BJ (cell line): ENCODE measurements around the gene DNAH6. TPM values are rescaled to one million over a fixed set of nuclear protein-coding genes. Genes with fewer than 3 reads are reported as not detected.
"Not testable (repeated sequence)": the region's sequence is repeated elsewhere in the genome, so short reads cannot be mapped to it uniquely, and the experiment has no call there.

Experiments
- CTCF ChIA-PET: fragments of 350-600 bp; formaldehyde crosslinking; extraction: SDS; loops from one replicate; lab custom pipeline; 2021; ENCODE audit warnings: antibody characterized with exemption, inconsistent platforms; lab: Yijun Ruan, JAX
- POLR2A ChIA-PET: fragments of 300-600 bp; sonication (Branson Sonifier 250); formaldehyde crosslinking; extraction: SDS; loops from one replicate; lab custom pipeline; 2021; ENCODE audit warnings: antibody characterized with exemption; lab: Charles Lee
- DNase-seq: peaks from one replicate; pipeline ENCODE4 v3.0.0-alpha.2; 2011; ENCODE audit warnings: low read depth
- H3K27me3 ChIP-seq: 2 replicates; pipeline ENCODE4 v1.6.0; 2011; ENCODE audit warnings: low read length; ENCODE audit not compliant: control insufficient read depth, insufficient read depth
- H3K36me3 ChIP-seq: 2 replicates; pipeline ENCODE4 v1.5.1; 2011; ENCODE audit warnings: low read length; ENCODE audit not compliant: control insufficient read depth, insufficient read depth
- H3K4me3 ChIP-seq: 2 replicates; pipeline ENCODE4 v1.5.1; 2011; ENCODE audit warnings: low read depth, mild to moderate bottlenecking, control low read depth, low read length
- polyA plus RNA-seq: library from polyadenylated mRNA; depleted of rRNA; stranded (reverse); fragments of >200 nt; gene quantifications from 2 replicates; pipeline ENCODE4 v1.2.3, GENCODE V29; 2011; rRNA removed
- TF ChIP-seq, protein P1 (sequence below): IDR thresholded peaks from 2 replicates; pipeline ENCODE4 v1.5.1; 2011; ENCODE audit warnings: low read depth, mild to moderate bottlenecking, control low read depth, inconsistent platforms, low read length, moderate library complexity; ENCODE audit not compliant: insufficient read depth

The DNAH6 gene
- polyA plus RNA-seq, 1 experiment: 0.01 TPM

DNA sequence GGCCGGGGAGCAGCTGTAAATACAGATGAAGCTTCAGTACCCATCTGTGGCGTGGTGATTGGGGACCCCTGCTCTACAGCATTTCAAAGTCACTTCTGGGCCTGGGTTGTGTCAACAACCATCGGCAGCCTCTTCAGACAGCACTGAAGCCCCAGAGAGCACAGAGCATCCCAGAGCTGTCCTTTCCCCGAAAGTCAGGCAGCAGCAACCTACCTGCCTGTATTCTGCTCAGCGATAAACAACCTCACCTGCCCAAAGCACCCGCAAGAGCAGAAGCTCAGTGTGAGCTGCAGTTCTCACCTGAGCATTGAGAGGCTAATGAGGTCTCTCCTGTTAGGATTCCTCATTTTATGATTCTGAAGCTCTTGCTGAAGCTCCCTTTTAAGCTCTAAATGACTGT is 345.2 kb downstream of the DNAH6 start:
- ChIA-PET CTCF (interaction anchor here (0.6 to 2.1 kb wide), 3 partner anchors 65 to 396 kb away, joined by 3 to 12 read pairs (median 3); no protein-coding TSS in a partner anchor), POLR2A (no interaction called here)
- no peaks in the 10 kb centered on the region for H3K27me3 ChIP-seq
- no peak overlapping the region for H3K4me3 ChIP-seq
- no peaks in the 10 kb centered on the region for H3K36me3 ChIP-seq
- no peak for DNase-seq
- TF ChIP-seq, protein P1, sequence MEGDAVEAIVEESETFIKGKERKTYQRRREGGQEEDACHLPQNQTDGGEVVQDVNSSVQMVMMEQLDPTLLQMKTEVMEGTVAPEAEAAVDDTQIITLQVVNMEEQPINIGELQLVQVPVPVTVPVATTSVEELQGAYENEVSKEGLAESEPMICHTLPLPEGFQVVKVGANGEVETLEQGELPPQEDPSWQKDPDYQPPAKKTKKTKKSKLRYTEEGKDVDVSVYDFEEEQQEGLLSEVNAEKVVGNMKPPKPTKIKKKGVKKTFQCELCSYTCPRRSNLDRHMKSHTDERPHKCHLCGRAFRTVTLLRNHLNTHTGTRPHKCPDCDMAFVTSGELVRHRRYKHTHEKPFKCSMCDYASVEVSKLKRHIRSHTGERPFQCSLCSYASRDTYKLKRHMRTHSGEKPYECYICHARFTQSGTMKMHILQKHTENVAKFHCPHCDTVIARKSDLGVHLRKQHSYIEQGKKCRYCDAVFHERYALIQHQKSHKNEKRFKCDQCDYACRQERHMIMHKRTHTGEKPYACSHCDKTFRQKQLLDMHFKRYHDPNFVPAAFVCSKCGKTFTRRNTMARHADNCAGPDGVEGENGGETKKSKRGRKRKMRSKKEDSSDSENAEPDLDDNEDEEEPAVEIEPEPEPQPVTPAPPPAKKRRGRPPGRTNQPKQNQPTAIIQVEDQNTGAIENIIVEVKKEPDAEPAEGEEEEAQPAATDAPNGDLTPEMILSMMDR: no peak

DNA sequence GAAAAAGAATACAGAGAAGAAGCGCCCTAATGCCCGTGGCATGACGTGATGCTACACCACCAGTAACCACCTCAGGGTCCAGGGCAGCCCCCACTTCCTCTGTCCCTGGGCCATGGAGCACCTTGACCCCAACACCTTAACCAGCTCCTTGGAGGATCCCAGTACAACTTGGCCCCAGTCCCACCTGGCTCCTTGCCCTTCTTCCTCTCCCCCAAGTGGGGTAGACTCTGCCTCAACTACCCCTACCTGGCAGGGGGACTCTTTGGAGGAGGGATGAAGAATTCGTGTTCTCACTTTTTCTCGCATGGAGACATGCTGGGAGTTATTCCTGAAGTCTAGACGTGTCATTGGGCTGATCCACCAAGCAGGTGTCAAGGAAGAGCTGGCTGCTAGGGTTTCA is 345.7 kb downstream of the DNAH6 start:
- Histone ChIP-seq H3K4me3 (no peak overlapping the region), H3K27me3 (no peaks in the 10 kb centered on the region), H3K36me3 (no peaks in the 10 kb centered on the region)
- POLR2A ChIA-PET: no interaction called here
- TF ChIP-seq, protein P1: no peak
- no peak for DNase-seq
- CTCF ChIA-PET: interaction anchor here (1.1 to 2.1 kb wide), 3 partner anchors 10 to 396 kb away, joined by 3 to 12 read pairs (median 3); no protein-coding TSS in a partner anchor

DNA sequence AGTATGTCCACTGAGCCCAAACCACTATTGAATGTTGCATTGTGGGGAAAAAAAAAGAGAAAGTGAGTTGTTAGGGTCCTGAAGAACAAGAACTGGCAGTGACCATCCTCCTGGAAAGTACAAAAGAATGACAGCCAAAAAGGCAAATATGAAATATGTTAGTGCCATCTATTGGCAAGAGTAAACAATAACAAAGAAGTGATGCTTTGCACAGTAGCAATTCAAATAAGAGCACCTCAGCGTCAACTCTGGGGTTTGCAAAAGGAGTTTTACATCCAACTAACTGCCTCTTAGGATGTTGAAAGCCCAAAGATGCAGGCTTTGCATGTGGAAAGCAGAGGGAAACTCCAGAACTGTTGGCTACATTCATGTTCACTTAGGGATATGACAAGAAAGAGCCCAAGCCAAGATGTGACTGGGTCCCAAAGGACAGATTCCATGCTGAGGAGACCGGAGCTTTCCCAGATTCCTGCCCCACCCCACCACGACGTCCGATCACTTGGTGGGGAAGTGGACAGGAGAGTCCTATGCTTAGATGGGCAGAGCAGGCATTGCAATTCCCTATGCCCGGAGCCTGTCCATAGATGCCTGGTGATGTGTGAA is 349.0 kb downstream of the DNAH6 start:
- H3K4me3 ChIP-seq: no peak overlapping the region
- POLR2A ChIA-PET: no interaction called here
- TF ChIP-seq, protein P1: peak; percentile 23; the same call in 1 of the 2 replicates
- CTCF ChIA-PET: interaction anchor here (0.9 to 1.4 kb wide), 6 partner anchors 15 to 372 kb away, joined by 3 to 4 read pairs (median 3); no protein-coding TSS in a partner anchor
- no peak for DNase-seq
- no peaks in the 10 kb centered on the region for H3K27me3 ChIP-seq
- H3K36me3 ChIP-seq: no peaks in the 10 kb centered on the region

DNA sequence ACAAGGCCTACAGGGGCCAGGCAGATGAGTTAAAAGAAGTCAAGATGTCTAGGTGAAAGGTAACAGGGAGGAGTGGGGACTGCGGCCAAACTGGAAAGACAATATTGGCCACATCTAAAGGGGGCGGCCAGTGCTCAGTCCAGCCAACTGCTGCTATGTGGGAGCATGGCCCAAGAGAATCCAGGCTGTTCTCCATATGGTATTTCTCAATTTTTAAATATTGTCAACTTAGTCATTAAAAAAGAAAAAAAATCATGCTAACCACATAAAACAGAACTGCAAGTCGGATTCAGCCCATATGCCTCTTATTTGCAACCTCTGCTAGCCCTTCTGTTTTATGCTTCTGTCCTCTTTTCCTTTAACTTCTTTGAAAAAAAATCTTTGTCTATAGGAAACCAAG is 349.8 kb downstream of the DNAH6 start:
- H3K27me3 ChIP-seq: no peaks in the 10 kb centered on the region
- no peaks in the 10 kb centered on the region for H3K36me3 ChIP-seq
- DNase-seq: no peak
- ChIA-PET CTCF (interaction anchor here (0.9 to 1.4 kb wide), 2 partner anchors 59 to 125 kb away, joined by 3 to 4 read pairs; no protein-coding TSS in a partner anchor), POLR2A (no interaction called here)
- H3K4me3 ChIP-seq: no peak overlapping the region
- TF ChIP-seq, protein P1: no peak

DNA sequence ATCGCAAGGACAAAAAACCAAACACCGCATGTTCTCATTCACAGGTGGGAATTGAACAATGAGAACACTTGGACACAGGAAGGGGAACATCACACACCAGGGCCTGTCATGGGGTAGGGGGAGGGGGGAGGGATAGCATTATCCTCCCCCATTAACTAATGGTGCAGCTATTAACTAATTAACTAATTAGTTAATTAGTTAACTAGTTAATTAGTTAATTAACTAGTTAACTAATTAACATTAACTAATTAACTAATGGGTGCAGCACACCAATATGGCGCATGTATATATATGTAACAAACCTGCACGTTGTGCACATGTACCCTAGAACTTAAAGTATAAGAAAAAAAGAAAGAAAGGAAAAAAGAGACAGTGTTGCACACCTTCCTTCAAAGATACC is 352.0 kb downstream of the DNAH6 start:
- H3K36me3 ChIP-seq, CTCF ChIA-PET, DNase-seq, H3K4me3 ChIP-seq, H3K27me3 ChIP-seq, POLR2A ChIA-PET: not testable (repeated sequence)

Other genes with a start within 250 kb of the DNAH6 start
- 34.3 and 51.5 TPM in 2 replicates for gene SUCLG1, start 57.2 kb upstream of the DNAH6 start, polyA plus RNA-seq